Hepatocyte (in vitro differentiated cells): ENCODE data around the gene TTLL12. TPM values are rescaled to one million over a fixed set of nuclear protein-coding genes. Genes with fewer than 3 reads are reported as not detected.

Experiments
- DNase-seq: peaks from one replicate; pipeline ENCODE4 v3.0.0-alpha.2; 2016; ENCODE audit warnings: low spot score
- H2AFZ ChIP-seq: fragments of 200-600 bp; sonication (generic); 2 replicates; pipeline ENCODE4 v1.6.0; 2016; ENCODE audit warnings: antibody characterized with exemption, mild to moderate bottlenecking
- H3K27ac ChIP-seq: fragments of 200-600 bp; sonication (generic); 2 replicates; pipeline ENCODE4 v1.5.1; 2016; ENCODE audit warnings: mild to moderate bottlenecking
- H3K27me3 ChIP-seq: fragments of 200-600 bp; sonication (generic); 2 replicates; pipeline ENCODE4 v1.6.1; 2016
- H3K36me3 ChIP-seq: fragments of 200-600 bp; sonication (generic); replicated peaks from 2 replicates; pipeline ENCODE4 v1.5.1; 2016; ENCODE audit warnings: low read depth; ENCODE audit not compliant: insufficient read depth
- H3K4me1 ChIP-seq: fragments of 200-600 bp; sonication (generic); 2 replicates; pipeline ENCODE4 v1.5.1; 2016; ENCODE audit warnings: mild to moderate bottlenecking, moderate library complexity; ENCODE audit not compliant: insufficient read depth
- H3K4me2 ChIP-seq: fragments of 200-600 bp; sonication (generic); 2 replicates; pipeline ENCODE4 v1.6.0; 2016
- H3K4me3 ChIP-seq: fragments of 200-600 bp; sonication (generic); 2 replicates; pipeline ENCODE4 v1.5.1; 2016; ENCODE audit warnings: mild to moderate bottlenecking
- H3K79me2 ChIP-seq: fragments of 200-600 bp; sonication (generic); 2 replicates; pipeline ENCODE4 v1.6.0; 2017; ENCODE audit warnings: mild to moderate bottlenecking
- H3K9me2 ChIP-seq: fragments of 200-600 bp; sonication (generic); replicated peaks from 2 replicates; pipeline ENCODE4 v1.6.0; 2017; ENCODE audit warnings: mild to moderate bottlenecking; ENCODE audit not compliant: insufficient read depth
- H3K9me3 ChIP-seq: fragments of 200-600 bp; sonication (generic); 2 replicates; pipeline ENCODE4 v1.5.1; 2016; ENCODE audit warnings: low read depth, mild to moderate bottlenecking
- H4K20me1 ChIP-seq: fragments of 200-600 bp; sonication (generic); 2 replicates; pipeline ENCODE4 v1.6.0; 2016; ENCODE audit warnings: mild to moderate bottlenecking; ENCODE audit not compliant: insufficient read depth, poor library complexity, severe bottlenecking
- EZH2 ChIP-seq: fragments of 200-600 bp; sonication (generic); IDR thresholded peaks from 2 replicates; pipeline ENCODE4 v1.6.1; 2016; ENCODE audit warnings: antibody characterized with exemption, mild to moderate bottlenecking, borderline replicate concordance
- EZH2phosphoT487 ChIP-seq: fragments of 200-600 bp; sonication (generic); IDR thresholded peaks from one replicate; pipeline ENCODE4 v1.6.1; 2018; ENCODE audit warnings: antibody characterized with exemption, mild to moderate bottlenecking, low read depth, moderate library complexity; ENCODE audit not compliant: unreplicated experiment, severe bottlenecking
- WGBS: methylation state at CpG from one replicate; pipeline ENCODE4 v1.1.6; 2016; ENCODE audit warnings: low lambda C conversion rate; ENCODE audit errors: missing lambda C conversion rate; 5-methylcytosine and 5-hydroxymethylcytosine counted together
- polyA plus RNA-seq: library from polyadenylated mRNA; unstranded; fragments of >200 nt; fragmentation: Nextera tagmentation; extraction: Ambion mirVana; gene quantifications from 2 replicates; pipeline ENCODE4 v1.2.1, GENCODE V29; 2016
- total RNA-seq: library from RNA; depleted of rRNA; stranded (reverse); fragments of >200 nt; gene quantifications from 2 replicates; pipeline ENCODE4 v1.2.3, GENCODE V29; 2014
- TF ChIP-seq, protein P1 (sequence below): fragments of 200-600 bp; sonication (generic); IDR thresholded peaks from 2 replicates; pipeline ENCODE4 v1.5.1; 2016; ENCODE audit warnings: antibody characterized with exemption, mild to moderate bottlenecking; ENCODE audit not compliant: poor library complexity

Gene TTLL12
- total and polyA plus RNA-seq, 2 experiments from 2014 or later: 40.9 to 50.3 TPM

DNA sequence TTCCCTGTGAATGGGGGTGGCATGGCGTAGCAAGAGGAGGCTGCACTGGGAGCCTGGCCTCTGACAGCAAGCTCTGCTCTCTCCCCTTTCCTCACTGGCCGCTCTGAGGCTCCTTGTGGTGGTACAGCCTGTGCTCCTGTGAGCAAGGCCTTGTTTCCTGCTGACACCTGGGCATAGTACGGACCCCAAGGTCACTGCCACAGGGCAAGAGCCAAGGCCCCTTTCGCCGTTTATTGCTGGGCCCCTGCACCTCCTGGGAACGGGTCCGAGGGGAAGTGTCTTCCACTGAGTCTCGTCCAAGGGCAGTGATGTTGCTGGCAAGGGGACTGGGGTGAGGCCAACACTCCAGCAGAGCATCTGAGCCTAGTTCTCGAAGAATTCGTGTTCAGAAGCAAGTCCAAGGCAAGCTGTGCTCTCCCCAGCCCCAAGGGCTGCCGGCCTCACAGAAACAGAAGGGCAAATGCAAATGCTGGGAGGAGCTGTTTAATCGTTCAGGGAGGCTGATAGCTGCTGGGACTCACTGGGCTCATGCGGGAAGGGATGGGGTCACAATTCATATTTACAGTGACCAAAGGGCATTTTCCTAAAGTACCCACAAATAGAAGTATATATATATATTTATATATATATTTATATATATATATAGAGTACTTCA lies 15.9 kb upstream of the TTLL12 start:
- H2AFZ ChIP-seq: no peak overlapping the region
- 75% methylated on average over 13 of the region's 13 CpGs for WGBS
- no peaks in the 10 kb centered on the region for H3K9me3 ChIP-seq
- H3K36me3 ChIP-seq: no peaks in the 10 kb centered on the region
- H3K27me3 ChIP-seq: no peaks in the 10 kb centered on the region
- no peaks in the 10 kb centered on the region for H3K4me1 ChIP-seq
- no peaks in the 10 kb centered on the region for H3K79me2 ChIP-seq
- H3K4me3 ChIP-seq: no peak overlapping the region
- H4K20me1 ChIP-seq: no peaks in the 10 kb centered on the region
- TF ChIP-seq EZH2 (no peak), EZH2phosphoT487 (no peak)
- no peak overlapping the region for H3K27ac ChIP-seq
- no peak for DNase-seq
- no peak overlapping the region for H3K4me2 ChIP-seq
- no peaks in the 10 kb centered on the region for H3K9me2 ChIP-seq

DNA sequence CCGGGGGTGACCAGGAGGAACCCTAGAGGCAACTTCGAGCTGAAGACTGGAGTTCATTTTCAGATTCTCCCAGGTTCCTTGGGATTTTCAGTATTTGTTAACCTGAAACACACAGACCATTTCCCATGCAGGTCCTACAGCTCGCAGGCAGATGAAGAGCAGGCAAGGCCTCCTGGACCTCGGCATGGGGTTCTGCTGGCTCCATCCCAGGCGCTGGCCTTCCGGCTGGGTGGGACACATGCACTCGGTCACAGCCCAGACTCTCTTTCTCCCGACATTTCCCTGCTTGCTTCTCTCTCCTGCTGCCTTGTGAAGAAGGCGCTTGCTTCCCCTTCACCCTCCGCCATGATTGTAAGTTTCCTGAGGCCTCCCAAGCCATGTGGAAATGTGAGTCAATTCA lies 15.4 kb upstream of the TTLL12 start:
- Histone ChIP-seq H4K20me1 (no peaks in the 10 kb centered on the region), H3K9me3 (no peaks in the 10 kb centered on the region), H3K4me2 (no peak overlapping the region), H3K27me3 (no peaks in the 10 kb centered on the region), H3K9me2 (no peaks in the 10 kb centered on the region), H3K4me1 (no peaks in the 10 kb centered on the region), H2AFZ (no peak overlapping the region), H3K79me2 (no peaks in the 10 kb centered on the region), H3K27ac (no peak overlapping the region), H3K36me3 (no peaks in the 10 kb centered on the region), H3K4me3 (no peak overlapping the region)
- 96% methylated on average over 10 of the region's 10 CpGs for WGBS
- no peak for DNase-seq
- TF ChIP-seq EZH2phosphoT487: no peak
- no peak for TF ChIP-seq EZH2
- TF ChIP-seq, protein P1, sequence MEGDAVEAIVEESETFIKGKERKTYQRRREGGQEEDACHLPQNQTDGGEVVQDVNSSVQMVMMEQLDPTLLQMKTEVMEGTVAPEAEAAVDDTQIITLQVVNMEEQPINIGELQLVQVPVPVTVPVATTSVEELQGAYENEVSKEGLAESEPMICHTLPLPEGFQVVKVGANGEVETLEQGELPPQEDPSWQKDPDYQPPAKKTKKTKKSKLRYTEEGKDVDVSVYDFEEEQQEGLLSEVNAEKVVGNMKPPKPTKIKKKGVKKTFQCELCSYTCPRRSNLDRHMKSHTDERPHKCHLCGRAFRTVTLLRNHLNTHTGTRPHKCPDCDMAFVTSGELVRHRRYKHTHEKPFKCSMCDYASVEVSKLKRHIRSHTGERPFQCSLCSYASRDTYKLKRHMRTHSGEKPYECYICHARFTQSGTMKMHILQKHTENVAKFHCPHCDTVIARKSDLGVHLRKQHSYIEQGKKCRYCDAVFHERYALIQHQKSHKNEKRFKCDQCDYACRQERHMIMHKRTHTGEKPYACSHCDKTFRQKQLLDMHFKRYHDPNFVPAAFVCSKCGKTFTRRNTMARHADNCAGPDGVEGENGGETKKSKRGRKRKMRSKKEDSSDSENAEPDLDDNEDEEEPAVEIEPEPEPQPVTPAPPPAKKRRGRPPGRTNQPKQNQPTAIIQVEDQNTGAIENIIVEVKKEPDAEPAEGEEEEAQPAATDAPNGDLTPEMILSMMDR: no peak

DNA sequence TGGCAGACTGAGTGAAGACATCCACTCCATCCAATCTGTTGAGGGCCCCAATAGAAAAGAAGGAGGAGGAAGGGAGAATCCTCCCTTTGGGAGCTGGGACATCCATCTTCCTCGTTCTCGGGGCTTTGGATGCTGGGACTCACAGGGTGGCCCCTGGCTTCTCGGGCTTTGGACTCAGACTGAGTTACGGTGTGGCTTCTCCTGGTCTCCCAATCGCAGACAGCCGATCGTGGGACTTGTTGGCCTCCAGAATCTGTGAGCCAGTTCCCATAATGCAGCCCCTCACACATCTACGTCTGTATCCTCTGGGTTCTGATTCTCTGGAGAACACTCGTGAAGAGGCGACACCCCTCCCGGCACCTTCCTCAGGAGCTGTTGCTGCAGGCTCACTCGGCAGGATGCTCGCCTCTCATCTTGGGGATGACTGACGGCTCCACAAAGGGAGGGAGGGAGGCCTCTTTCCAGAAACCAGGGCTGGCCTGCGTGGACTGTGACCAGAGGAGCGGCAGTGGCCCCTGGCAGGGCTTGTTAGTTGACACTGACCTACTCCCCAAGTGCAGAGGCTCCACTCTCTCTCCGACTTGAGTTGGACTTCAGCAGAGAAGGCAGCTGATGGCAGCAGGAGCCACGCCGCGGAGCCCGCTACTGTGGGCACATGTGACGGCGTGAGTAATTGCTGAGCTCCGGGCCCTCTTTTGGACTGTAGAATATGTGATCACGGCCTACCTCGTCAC lies 14.7 kb upstream of the TTLL12 start:
- Histone ChIP-seq H3K9me3 (no peaks in the 10 kb centered on the region), H3K4me2 (no peak overlapping the region), H3K9me2 (no peaks in the 10 kb centered on the region), H3K27me3 (no peaks in the 10 kb centered on the region), H4K20me1 (no peaks in the 10 kb centered on the region), H2AFZ (no peak overlapping the region), H3K79me2 (no peaks in the 10 kb centered on the region), H3K4me1 (no peaks in the 10 kb centered on the region), H3K27ac (no peak overlapping the region), H3K36me3 (no peaks in the 10 kb centered on the region), H3K4me3 (no peak overlapping the region)
- DNase-seq: no peak
- TF ChIP-seq, protein P1: no peak
- TF ChIP-seq EZH2phosphoT487 (no peak), EZH2 (no peak)
- 95% methylated on average over 26 of the region's 26 CpGs for WGBS

DNA sequence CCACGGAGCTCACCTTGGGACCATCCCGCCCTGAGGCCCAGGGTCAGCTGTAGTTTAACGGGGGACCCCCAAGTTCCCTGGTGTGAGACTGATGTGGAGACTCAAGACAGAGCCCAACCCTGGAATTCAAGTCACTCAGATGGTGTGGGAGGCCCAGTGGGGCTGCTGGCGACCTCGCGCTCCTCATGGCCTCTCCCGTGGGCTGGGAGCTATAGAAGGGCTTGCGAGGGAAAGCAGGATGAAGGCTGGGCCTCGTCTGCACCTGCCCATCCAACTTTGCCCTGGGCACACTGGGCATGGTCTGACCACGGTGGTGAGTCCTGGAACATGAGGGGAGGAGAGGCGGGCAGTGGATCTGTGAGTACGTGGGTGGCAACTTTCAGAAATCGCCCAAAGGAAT lies 13.6 kb upstream of the TTLL12 start:
- Histone ChIP-seq H3K4me2 (no peak overlapping the region), H3K27me3 (no peaks in the 10 kb centered on the region), H2AFZ (no peak overlapping the region), H3K9me2 (no peaks in the 10 kb centered on the region), H3K9me3 (no peaks in the 10 kb centered on the region), H4K20me1 (no peaks in the 10 kb centered on the region), H3K36me3 (no peaks in the 10 kb centered on the region), H3K4me3 (no peak overlapping the region), H3K4me1 (no peaks in the 10 kb centered on the region), H3K79me2 (no peaks in the 10 kb centered on the region), H3K27ac (no peak overlapping the region)
- DNase-seq: no peak
- WGBS: 92% methylated on average over 13 of the region's 13 CpGs
- TF ChIP-seq EZH2 (no peak), EZH2phosphoT487 (no peak)
- TF ChIP-seq, protein P1: no peak
